HG03354 (cell line): ENCODE measurements around the gene MIEF1.

ENCODE experiments used
- ATAC-seq: cut with Tn5 transposase; IDR thresholded peaks from one replicate; pipeline ENCODE4 v1.9.1; 2021; ENCODE audit warnings: mild to moderate bottlenecking; ENCODE audit not compliant: unreplicated experiment, poor library complexity, severe bottlenecking

MIEF1 gene

GRCh38 chr22:39524753-39525657 lies 22.9 kb downstream of the MIEF1 start:
- ATAC-seq = no peak

GRCh38 chr22:39525658-39525975 lies 23.5 kb downstream of the MIEF1 start:
- ATAC-seq = no peak

GRCh38 chr22:39526736-39527171 lies 24.7 kb downstream of the MIEF1 start:
- no peak for ATAC-seq

- no peak for ATAC-seq
These were observed 25.4 kb downstream of the MIEF1 start for GRCh38 chr22:39527481-39527961.

- no peak for ATAC-seq
These were observed 26.1 kb downstream of the MIEF1 start for GRCh38 chr22:39528080-39528661.

GRCh38 chr22:39528681-39529486 lies 26.8 kb downstream of the MIEF1 start:
- peak; percentile 30 for ATAC-seq

GRCh38 chr22:39529487-39529851 lies 27.4 kb downstream of the MIEF1 start:
- ATAC-seq = no peak

GRCh38 chr22:39530116-39530515 lies 28.0 kb downstream of the MIEF1 start:
- no peak for ATAC-seq

- ATAC-seq = no peak
These were observed 28.7 kb downstream of the MIEF1 start for GRCh38 chr22:39530692-39531331.

GRCh38 chr22:39532215-39533073 lies 30.4 kb downstream of the MIEF1 start, which contains the start of gene RPS19BP1:
RPS19BP1 (minus strand) TSS chr22:39532748; CDS start chr22:39532738, 10 bp downstream.
- peak; percentile 86 for ATAC-seq

GRCh38 chr22:39534092-39534506 lies 32.0 kb downstream of the MIEF1 start:
- ATAC-seq = no peak

GRCh38 chr22:39534591-39535356 lies 32.7 kb downstream of the MIEF1 start:
- ATAC-seq = no peak

GRCh38 chr22:39535357-39535725 lies 33.3 kb downstream of the MIEF1 start:
- no peak for ATAC-seq

- no peak for ATAC-seq
These were observed 33.9 kb downstream of the MIEF1 start for GRCh38 chr22:39535831-39536449.

- no peak for ATAC-seq
These were observed 34.6 kb downstream of the MIEF1 start for GRCh38 chr22:39536711-39537110.

GRCh38 chr22:39537975-39538374 lies 35.9 kb downstream of the MIEF1 start:
- no peak for ATAC-seq

- no peak for ATAC-seq
These were observed 41.0 kb downstream of the MIEF1 start for GRCh38 chr22:39543095-39543494.
